Renal pelvis (tissue), 12 donors: ENCODE measurements around the gene GNGT2. TPM values are rescaled to one million over a fixed set of nuclear protein-coding genes. Genes with fewer than 3 reads are reported as not detected.

Source experiments
- DNase-seq: peaks from one replicate; pipeline ENCODE4 v3.0.0-alpha.2; 2013
- long read RNA-seq, 16 experiments: transcript quantifications; one replicate each; lab custom pipeline, GENCODE V29; 2026
- polyA plus RNA-seq, 3 donors: library from polyadenylated mRNA; unstranded; fragments of 120-200 nt; gene quantifications; one replicate each; pipeline ENCODE4 v1.2.1, GENCODE V29; 2013; ENCODE audit not compliant: insufficient read length in 3 of 3

Gene GNGT2
- 1 to 10 TPM; 1.2 to 2.2 (median 1.7) TPM for polyA plus RNA-seq
- long read RNA-seq, donor 1, partial matches to known transcripts = 9 of 9 reads
- long read RNA-seq, donor 1, other reads (novel, unspliced or antisense) = 0 of 9 reads
- long read RNA-seq, donor 2, partial matches to known transcripts = 0 of 1 reads
- long read RNA-seq, donor 2, other reads (novel, unspliced or antisense) = 0 of 1 reads
- long read RNA-seq, donor 3 = 0 reads
- long read RNA-seq, donor 4, partial matches to known transcripts = 0 of 1 reads
- long read RNA-seq, donor 4, other reads (novel, unspliced or antisense) = 0 of 1 reads
- long read RNA-seq, donor 5 = 0 reads
- long read RNA-seq, donor 6 = 0 reads
- long read RNA-seq, donor 7 = 0 reads
- long read RNA-seq, donor 8 = 0 reads
- long read RNA-seq, donor 9 = 0 reads
- long read RNA-seq, donor 10 = 0 reads
- long read RNA-seq, donor 11 = 0 reads
- long read RNA-seq, donor 12 = 0 reads
- long read RNA-seq, donor 13 = 0 reads
- long read RNA-seq, donor 14 = 0 reads
- long read RNA-seq, donor 15 = 0 reads
- long read RNA-seq, donor 16 = 0 reads

DNA sequence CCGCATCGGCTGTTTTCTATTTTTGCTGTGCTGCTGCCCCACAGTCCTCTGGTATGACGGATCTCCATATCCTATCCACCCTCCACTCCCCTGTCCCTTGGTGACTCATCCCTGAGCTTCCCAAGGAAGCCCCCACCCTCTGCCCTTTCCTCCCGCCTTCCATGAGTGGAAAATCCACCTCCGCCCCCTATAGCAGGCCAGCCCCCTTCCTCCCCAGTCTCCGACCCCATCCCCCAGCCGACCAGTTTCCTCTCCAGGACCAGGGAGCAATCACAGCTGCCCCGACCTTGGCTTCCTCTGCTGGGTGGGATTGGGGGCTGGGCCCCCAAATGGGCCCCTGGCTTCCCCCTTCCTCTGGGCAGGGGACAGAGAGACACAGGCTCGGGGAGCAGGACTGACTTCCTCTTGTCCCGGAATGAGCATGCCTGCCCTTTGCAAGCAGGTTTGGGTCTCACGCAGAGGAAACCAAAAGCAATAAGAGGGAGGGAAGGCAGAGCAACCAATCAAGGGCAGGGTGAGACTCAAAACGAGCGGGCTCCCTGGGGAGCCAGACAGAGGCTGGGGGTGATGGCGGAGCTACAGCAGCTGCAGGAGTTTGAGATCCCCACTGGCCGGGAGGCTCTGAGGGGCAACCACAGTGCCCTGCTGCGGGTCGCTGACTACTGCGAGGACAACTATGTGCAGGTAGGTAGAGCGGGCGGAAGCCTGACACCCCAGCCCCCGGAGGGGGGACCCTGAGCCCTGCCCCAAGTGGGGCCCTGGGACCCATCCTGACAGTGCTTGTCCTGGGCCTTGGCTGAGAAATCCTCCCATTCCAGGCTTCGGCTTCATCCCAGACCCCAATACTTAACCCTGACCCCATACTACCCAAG is at the start of gene GNGT2, which contains the start of gene ABI3:
TSS of gene GNGT2 (minus strand) at position 417 of the 872 bp plus-strand sequence. CDS start 3,152 bp downstream, outside the sequence.
TSS of gene ABI3 (plus strand) at position 550 of the 872 bp plus-strand sequence. CDS start at position 568, 18 bp downstream.
- DNase-seq = no peak

DNA sequence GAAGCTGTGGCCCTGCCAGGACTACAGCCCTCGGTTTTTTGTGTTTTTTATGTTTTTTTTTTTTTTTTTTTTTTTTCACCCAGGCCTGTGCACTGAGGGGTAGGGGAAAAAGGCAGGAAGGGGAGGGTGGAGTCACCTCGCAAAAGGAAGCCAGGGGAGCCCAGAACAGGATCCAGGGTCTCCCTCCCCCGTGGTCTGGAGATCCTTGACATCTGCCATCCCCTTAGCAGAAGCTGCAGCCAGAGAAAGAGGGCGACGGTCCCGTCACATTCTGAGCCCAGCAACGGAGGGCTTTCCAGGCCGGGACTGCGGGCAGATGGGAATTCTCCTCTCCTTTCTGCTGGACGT is 49.3 kb upstream of the GNGT2 start:
- DNase-seq = no peak

DNA sequence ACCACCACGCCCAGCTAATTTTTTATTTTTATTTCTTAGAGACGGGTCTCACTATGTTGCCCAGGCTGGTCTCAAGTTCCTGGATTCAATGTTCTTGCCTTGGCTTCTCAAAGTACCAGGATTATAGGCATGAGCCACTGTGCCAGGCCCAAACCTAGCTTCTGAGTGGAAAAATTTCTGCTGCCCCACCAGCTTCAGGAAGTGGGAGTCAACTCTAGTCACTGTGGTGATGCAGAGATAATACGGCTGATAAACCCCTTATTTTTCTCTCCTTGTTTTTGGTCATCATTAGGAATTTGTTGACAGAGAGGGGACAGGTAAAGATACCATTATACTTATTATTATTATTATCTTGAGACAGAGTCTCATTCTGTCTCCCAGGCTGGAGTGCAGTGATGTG is 48.0 kb upstream of the GNGT2 start:
- DNase-seq = no peak

DNA sequence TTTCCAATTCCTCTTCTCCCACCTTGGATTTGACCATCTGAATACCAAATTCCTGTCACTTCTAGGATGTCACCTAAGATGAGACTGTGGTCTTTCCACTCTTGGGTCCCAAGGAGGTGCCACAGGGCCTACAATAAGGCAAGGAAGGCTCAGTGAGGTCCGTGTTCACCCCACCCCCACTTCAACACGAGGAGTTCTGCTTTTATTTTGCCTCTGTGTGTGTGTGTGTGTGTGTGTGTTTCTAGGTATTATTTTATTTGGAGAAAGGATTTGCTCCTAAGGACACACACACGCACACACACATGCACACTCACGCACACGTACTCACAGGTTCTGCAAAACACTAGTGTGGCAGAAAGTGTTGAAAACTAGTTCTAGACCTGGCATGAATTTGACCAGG is 44.8 kb upstream of the GNGT2 start:
- no peak for DNase-seq

DNA sequence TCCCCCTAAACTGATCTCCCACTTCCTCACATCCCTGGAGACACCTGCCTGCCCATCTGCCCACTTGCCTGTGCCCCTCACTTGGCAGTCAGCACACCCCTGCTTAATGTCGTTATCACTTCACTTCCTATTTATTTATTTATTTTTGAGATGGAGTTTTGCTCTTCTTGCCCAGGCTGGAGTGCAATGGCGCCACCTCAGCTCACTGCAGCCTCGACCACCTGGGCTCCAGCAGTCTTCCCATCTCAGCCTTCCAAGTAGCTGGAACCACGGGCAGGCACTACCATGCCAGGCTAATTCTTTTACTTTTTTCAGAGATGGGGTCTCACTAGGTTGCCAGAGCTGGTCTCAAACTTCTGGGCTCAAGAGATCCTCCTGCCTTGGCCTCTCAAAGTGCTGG is 43.7 kb upstream of the GNGT2 start:
- no peak for DNase-seq

DNA sequence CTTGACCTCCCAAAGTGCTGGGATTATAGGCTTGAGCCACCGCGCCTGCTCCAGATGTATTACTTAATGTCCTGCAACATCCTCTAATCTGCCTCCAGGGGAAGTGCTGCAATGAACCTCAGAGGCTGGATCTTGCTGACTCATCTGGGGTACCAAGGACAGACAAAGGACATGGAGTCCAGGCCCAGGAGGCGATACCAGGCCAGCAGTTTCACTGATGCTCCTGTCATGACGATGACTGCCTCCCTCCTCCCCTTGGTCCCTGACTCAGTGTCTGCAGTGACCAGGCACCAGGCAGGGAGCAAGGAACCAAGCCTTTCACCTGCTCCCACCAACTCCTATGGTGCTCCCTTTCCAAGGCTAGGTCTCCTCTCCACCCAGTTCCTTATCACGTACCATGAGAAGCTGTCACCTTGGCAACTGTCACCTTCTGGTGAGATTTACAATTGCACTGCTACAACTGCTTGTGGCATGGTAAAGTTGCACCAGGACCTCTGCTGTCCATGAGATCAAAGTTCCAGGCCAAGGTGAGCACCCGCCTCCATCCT is 41.8 kb upstream of the GNGT2 start:
- no peak for DNase-seq

DNA sequence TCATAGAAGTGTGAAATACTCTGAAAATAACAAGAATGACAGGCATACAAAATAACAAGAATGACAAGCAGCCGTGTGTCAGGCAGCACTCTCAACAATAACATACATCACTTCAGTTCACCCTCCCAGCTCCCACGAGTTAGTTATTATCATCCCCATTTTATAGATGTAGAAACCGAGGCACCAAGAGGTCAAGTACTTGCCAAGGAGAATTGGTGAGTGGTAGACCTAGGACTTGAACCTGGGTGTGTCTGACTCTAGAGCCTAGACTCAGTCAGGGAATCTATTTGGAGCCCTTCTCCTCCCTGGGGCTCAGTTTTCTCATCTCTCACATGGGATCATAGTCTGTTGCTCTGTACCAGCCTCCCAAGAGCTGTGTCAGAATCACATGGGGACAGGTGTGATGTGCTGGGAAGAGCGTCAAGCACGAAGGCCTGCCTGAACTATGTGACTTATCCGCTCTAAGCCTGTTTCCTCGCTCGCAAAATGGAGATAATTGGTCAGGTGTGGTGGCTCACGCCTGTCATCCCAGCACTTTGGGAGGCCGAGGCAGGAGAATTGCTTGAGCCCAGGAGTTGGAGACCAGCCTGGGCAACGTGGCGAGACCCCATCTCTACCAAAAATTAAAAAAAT is 39.6 kb upstream of the GNGT2 start:
- no peak for DNase-seq

DNA sequence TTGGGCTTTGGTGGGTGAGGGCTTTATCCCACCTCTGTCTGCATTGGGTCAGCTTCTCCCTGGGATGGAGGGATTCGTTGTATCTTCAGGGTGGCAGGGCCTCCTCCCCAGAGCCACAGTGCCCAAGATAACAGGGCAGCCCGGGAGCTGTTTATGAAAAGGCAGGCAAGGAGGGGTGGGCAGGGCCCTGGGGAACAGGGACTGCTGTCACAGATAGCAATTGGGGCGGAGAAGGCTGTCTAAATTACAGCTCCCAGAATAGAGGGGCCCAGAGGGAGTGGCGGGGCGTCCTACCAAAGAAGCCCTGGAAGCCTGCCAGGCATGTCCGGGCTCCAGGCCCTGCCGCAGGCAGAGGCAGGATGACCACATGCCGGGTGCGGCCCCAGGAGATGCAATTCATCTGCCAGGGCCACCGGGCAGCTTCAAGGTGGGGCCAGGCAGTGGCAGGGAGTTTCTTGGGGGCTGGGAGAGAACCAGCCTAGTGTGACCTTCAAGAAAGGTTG is 39.0 kb upstream of the GNGT2 start:
- no peak for DNase-seq

DNA sequence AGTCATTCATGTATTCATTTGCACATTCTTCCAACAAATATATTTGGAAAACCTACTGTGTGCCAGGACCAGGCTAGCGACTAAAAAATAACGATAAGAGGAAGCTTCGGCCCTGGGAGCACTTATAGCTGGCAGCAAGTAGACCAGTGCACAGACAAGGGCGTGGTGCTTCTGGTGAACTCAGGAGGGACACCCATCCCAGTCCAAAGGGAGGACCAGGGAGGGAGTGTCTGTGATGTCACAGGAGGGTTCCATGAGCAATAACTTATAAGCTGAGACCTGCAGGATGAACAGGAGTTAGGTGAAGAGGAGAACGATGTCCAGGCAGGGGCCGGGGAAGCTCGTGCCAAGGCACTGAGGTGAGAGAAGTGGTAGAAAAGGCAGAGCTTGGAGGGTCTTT is 37.6 kb upstream of the GNGT2 start:
- DNase-seq = no peak

DNA sequence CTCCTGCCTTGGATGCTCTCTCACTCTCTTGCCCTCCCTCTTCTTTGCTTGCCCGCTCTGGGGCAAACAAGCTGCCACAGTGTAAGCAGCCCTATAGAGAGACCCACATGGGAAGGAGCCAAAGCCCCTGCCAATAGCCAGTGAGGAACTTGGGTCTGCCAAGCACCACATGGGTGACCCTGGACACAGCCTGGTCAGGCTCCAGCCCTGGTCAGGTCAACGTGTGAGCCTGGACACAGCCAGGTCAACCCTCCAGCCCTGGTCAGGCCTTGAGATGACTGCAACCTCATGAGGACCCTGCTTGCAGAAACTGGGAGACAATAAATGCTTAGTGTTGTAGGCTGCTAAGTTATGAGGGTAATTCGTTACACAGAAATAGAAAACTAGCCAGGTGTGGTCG is 34.5 kb upstream of the GNGT2 start:
- no peak for DNase-seq

DNA sequence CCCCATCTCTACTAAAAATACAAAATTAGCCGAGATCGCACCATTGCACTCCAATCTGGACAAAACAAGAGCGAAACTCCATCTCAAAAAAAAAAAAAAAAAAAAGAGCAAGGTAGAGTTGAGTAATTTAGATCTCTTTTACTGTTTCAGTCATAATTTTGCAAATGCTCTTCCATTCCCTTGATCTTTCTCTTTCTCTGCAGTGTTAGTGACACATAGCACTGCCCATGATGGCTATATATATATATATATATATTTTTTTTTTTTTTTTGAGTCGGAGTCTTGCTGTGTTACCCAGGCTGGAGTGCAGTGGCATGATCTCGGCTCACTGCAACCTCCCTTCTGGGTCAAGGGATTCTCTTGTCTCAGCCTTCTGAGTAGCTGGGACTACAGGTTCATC is 32.4 kb upstream of the GNGT2 start:
- DNase-seq = no peak

DNA sequence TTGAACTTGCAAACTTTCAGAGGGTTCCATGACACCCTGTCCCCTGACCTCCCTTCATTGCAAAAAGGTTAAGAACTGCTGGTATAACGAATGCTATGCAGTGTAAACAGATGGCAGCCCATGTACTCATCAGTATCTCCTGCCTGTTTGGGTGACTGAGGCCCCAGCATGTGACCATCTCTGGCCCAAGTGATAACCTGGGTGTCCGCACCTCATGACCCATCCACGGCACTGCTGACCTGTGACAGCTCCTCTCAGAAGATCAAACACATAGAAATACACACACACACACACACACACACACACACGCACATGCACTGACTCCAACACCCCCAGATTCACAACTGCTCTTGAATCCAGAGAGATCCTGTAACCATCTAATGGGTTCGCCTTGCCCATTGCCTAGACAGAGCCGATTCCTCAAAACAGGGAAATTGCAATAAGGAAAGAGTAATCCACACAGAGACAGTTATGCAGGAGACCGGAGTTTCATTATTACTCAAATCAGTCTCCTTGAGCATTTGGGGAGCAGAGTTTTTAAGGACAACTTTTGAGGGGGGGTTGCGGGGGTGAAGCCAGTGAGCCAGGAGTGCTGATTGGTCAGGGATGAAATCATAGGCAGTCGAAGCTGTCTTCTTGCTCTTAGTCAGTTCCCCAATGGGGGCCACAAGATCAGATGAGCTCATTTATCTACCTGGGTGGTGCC is 31.5 kb upstream of the GNGT2 start:
- no peak for DNase-seq

DNA sequence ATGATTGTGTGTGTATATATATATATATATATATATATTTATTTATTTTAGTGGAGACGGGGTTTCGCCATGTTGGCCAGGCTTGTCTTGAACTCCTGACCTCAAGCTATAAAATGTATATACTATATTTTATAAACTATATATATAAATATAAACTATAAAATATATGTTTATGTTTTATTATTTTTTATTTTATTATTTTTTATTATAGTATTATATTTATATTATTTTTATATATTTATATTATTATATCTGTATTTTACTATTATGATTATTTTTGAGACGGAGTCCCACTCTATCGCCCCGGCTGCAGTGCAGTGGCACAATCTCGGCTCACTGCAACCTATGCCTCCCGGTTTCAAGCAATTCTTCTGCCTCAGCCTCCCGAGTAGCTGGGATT is 30.7 kb upstream of the GNGT2 start:
- no peak for DNase-seq

DNA sequence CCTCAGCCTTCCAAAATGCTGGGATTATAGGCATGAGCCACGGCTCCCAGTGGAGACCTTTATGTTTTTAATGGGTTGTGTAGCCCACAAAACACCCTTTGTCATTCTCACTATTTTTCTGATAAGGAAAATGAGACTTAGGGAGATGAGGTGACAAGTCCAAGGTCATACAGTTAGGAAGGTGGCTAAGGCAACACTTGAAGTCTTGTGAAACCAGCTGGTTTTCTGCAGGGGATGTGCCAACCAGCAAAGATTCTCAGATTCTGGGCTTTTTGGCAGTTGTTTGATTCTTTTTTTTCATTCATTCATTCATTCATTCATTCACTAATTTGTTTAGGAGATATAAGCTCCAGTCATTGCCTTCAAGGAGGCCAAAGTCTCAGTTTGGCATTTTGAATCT is 30.2 kb upstream of the GNGT2 start:
- DNase-seq = no peak

DNA sequence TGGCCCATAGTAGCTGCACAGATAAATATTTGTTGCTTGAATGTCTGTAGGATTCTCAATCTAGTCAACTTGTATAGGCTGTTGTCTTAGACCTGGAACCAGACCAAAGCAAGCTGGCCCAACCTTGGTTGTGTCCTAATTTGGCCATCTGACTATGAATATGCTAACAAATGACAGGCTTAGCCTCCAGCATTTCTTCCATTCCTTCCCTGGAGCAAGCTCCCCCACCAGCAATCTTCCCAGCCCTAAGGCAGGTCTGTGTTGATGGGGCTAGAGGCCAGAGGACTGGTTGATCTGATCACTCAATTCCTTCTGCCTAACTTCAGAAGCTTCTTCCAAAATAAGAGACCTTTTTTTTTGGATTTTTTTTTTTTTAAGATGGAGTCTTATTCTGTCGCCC is 29.6 kb upstream of the GNGT2 start:
- no peak for DNase-seq

DNA sequence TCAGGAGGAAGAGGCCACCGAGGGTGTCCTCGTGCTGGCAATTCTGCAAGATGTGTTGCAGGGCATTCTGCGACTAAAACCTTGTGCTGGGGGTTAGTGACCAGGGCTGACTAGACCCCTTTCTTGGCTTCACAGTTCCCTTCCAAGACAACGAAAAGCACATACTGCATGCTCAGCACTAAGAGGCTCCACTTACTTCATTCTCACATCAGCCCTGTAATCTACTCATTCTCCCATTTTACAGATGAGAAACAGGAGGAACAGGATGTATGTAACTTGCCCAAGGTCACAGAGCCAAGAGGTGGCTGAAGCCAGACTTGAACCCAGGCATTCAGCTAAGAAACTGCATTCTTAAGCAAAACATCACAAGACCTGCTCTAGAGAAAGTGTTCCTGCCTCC is 25.5 kb upstream of the GNGT2 start:
- no peak for DNase-seq

DNA sequence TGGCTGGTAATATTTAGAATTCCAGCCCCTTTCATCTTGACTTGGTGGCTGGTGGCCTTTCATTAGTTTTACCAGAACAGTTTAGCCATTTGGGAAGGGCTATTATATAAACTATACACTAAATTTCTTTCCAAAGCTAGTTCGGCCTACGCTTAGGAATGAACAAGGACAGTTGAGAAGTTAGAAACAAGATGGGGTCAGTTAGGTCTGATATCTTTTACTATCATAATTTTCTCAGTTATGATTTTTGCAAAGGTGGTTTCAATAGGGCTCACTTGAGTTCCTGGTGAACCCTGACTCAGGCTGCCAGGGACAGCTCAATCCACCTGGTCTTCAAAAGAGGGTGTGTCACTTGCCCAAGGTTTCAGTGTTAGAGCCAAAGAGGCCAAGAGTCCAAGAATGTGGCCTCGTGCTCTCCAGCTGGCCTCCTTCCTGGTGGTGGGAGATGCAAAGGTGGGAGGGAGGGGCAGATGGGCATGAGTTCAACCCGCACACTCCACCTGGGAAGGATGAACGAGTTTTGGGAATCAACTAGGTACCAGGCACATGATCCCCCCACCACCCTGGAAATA is 24.2 kb upstream of the GNGT2 start:
- no peak for DNase-seq

DNA sequence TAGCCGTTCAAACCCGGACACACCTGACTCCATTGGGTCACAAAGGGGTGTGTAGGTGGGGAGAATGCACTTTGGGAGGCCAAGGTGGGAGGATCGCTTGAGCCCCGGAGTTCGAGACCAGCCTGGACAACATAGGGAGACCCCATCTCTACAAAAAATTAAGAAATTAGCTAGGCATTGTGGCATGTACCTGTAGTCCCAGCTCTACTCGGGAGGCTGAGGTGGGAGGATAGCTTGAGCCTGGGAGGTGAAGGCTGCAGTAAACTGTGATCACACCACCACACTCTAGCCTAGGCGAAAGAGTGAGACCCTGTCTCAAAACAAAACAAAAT is 21.2 kb upstream of the GNGT2 start:
- no peak for DNase-seq

DNA sequence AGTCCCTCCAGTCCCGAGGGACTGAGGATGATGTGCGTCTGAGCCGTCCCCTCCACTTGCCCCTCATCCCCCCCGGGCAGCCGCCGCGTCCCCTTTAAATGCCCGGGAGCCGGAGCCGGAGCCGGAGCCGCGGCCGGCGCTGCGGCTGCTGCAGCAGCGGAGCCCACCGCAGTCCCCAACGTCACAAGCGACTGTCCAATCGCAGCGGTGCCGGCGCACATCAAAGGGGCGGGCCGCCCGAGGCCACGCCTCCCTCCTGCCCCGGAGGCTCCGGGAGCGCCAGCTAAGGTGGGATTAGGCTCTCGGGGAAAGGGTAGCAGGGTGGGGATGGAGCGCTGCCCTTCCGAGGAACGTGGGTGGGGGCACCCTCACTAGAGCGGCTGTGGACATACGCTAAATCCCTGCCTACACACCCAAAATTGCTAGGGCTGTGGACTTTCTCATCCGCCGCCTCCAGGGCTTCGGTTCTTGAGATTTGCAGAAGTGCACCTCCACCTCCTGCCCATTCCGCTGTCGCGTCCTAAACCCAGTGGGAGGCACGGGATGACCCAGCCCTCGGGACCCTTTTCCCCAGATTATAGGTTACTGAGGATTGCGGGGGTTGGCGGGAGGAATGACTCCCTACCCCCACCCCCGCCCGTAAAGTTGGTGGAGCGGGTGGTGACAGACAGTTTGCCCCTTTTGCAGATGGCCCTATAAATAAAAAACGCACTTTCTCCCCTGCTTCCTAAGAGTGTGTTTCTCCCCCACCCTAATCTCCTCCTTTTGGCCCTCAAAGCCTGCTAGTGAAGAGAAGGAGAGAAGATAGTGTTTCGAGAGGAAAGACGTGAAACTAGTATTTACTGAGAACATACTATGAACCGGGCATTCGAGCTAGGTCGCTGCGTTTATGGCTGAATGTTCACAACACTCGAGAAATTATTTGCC is 20.5 kb upstream of the GNGT2 start, which contains the start of gene PHOSPHO1:
TSS of gene PHOSPHO1 (minus strand) at position 152 of the 927 bp plus-strand sequence. CDS start 4,096 bp downstream, outside the sequence.
- DNase-seq = peak; percentile 85
